Esophagus squamous epithelium (tissue), 4 donors: Measurements from ENCODE around the gene SEMA5B.

ENCODE experiments used
- CTCF ChIP-seq, 6 experiments: fragments of 450-650 bp in 4 of 6; fragments of 200-600 bp in 2 of 6; sonication (generic) in 2 of 6; IDR thresholded peaks; one replicate each; pipeline ENCODE4 v1.5.1; 2016 to 2019; ENCODE audit warnings: antibody characterized with exemption in 6 of 6, mild to moderate bottlenecking in 4 of 6, moderate library complexity in 4 of 6
- POLR2A ChIP-seq, 4 donors: fragments of 450-650 bp; IDR thresholded peaks; one replicate each; pipeline ENCODE4 v1.6.1; 2017; ENCODE audit warnings: antibody characterized with exemption in 4 of 4, mild to moderate bottlenecking in 4 of 4, moderate library complexity in 3 of 4

- TF ChIP-seq CTCF (IDR thresholded peaks at IDR 0.05) = no peak
- TF ChIP-seq POLR2A (IDR thresholded peaks at IDR 0.05) = no peak
Observed at GRCh38 chr3:122898298-122898697, 129.3 kb downstream of the SEMA5B start.
